Measurements from ENCODE around the gene CDC42BPB. TPM values are rescaled to one million over a fixed set of nuclear protein-coding genes. Genes with fewer than 3 reads are reported as not detected.

CDC42BPB gene
- total and polyA plus RNA-seq, 2 of the 13 experiments (the other 11 are each of a cell fraction or from before 2014, with no cell fraction given): 19.7 to 32.3 TPM

DNA sequence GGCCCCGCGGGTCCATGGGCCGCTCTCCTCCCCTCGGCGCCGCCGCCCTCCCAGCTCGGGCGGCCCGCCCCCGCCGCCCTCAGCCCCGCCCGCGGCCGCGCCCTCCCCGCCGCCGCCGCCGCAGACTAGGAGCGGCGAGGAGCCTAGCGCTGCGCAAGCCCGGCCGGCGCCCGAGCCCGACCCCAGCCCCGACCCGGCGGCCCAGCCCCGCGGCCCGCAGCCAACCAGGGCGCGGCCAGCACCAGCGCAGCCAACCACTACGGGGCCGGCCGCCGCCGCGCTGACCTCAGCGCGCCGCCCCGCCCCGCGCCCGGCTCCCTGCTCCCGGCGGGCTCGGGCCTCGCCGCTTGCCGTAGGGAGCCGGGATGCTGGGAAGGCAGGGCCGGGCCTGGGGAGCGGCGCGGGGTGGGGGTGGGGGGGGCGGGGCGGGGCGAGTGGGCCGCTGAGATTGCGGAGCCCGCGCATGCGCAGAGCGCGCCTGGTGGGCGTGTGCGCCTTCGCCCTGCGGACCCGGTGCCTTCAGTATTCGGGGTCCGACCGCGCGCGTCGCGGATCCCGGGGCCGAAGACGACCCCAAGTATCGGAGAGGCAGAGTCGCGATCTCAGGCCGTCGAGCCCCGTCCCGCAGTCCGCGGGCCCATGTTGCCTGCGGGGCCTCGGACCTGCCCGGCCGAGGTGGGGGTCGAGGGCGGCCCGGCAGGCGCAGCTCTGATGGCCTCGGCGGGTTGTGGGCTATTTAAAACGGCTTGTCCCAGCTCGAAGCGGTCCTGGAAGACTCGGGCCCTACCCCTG is at the start of gene CDC42BPB (continued):
- TF ChIP-seq, protein P1, sequence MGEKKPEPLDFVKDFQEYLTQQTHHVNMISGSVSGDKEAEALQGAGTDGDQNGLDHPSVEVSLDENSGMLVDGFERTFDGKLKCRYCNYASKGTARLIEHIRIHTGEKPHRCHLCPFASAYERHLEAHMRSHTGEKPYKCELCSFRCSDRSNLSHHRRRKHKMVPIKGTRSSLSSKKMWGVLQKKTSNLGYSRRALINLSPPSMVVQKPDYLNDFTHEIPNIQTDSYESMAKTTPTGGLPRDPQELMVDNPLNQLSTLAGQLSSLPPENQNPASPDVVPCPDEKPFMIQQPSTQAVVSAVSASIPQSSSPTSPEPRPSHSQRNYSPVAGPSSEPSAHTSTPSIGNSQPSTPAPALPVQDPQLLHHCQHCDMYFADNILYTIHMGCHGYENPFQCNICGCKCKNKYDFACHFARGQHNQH (CRISPR knock-in tag; IDR thresholded peaks at IDR 0.05): no peak
- TF ChIP-seq, protein P2, sequence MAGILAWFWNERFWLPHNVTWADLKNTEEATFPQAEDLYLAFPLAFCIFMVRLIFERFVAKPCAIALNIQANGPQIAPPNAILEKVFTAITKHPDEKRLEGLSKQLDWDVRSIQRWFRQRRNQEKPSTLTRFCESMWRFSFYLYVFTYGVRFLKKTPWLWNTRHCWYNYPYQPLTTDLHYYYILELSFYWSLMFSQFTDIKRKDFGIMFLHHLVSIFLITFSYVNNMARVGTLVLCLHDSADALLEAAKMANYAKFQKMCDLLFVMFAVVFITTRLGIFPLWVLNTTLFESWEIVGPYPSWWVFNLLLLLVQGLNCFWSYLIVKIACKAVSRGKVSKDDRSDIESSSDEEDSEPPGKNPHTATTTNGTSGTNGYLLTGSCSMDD (CRISPR knock-in tag; IDR thresholded peaks at IDR 0.05): no peak
- TF ChIP-seq, protein P3, sequence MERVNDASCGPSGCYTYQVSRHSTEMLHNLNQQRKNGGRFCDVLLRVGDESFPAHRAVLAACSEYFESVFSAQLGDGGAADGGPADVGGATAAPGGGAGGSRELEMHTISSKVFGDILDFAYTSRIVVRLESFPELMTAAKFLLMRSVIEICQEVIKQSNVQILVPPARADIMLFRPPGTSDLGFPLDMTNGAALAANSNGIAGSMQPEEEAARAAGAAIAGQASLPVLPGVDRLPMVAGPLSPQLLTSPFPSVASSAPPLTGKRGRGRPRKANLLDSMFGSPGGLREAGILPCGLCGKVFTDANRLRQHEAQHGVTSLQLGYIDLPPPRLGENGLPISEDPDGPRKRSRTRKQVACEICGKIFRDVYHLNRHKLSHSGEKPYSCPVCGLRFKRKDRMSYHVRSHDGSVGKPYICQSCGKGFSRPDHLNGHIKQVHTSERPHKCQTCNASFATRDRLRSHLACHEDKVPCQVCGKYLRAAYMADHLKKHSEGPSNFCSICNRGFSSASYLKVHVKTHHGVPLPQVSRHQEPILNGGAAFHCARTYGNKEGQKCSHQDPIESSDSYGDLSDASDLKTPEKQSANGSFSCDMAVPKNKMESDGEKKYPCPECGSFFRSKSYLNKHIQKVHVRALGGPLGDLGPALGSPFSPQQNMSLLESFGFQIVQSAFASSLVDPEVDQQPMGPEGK (CRISPR knock-in tag; IDR thresholded peaks at IDR 0.05): peak; percentile 18; the same call in 1 of the 2 replicates
- TF ChIP-seq, protein P4, sequence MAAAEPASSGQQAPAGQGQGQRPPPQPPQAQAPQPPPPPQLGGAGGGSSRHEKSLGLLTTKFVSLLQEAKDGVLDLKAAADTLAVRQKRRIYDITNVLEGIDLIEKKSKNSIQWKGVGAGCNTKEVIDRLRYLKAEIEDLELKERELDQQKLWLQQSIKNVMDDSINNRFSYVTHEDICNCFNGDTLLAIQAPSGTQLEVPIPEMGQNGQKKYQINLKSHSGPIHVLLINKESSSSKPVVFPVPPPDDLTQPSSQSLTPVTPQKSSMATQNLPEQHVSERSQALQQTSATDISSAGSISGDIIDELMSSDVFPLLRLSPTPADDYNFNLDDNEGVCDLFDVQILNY (CRISPR knock-in tag; conservative IDR thresholded peaks at IDR 0.05): no peak
- no peak for TF ChIP-seq MLLT10 (CRISPR knock-in tag; IDR thresholded peaks at IDR 0.05)
- TF ChIP-seq, protein P5, sequence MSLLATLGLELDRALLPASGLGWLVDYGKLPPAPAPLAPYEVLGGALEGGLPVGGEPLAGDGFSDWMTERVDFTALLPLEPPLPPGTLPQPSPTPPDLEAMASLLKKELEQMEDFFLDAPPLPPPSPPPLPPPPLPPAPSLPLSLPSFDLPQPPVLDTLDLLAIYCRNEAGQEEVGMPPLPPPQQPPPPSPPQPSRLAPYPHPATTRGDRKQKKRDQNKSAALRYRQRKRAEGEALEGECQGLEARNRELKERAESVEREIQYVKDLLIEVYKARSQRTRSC (CRISPR knock-in tag; IDR thresholded peaks at IDR 0.05; ENCODE audit: low read depth): no peak
- TF ChIP-seq, protein P6, sequence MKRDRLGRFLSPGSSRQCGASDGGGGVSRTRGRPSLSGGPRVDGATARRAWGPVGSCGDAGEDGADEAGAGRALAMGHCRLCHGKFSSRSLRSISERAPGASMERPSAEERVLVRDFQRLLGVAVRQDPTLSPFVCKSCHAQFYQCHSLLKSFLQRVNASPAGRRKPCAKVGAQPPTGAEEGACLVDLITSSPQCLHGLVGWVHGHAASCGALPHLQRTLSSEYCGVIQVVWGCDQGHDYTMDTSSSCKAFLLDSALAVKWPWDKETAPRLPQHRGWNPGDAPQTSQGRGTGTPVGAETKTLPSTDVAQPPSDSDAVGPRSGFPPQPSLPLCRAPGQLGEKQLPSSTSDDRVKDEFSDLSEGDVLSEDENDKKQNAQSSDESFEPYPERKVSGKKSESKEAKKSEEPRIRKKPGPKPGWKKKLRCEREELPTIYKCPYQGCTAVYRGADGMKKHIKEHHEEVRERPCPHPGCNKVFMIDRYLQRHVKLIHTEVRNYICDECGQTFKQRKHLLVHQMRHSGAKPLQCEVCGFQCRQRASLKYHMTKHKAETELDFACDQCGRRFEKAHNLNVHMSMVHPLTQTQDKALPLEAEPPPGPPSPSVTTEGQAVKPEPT (CRISPR knock-in tag; IDR thresholded peaks at IDR 0.05; ENCODE audit: low read depth): no peak
- TF ChIP-seq ZNF564 (CRISPR knock-in tag; IDR thresholded peaks at IDR 0.05): no peak
- no peak for TF ChIP-seq FOXA3 (CRISPR knock-in tag; IDR thresholded peaks at IDR 0.05)
- TF ChIP-seq MED1 (CRISPR knock-in tag; IDR thresholded peaks at IDR 0.05): no peak
- TF ChIP-seq, protein P7, sequence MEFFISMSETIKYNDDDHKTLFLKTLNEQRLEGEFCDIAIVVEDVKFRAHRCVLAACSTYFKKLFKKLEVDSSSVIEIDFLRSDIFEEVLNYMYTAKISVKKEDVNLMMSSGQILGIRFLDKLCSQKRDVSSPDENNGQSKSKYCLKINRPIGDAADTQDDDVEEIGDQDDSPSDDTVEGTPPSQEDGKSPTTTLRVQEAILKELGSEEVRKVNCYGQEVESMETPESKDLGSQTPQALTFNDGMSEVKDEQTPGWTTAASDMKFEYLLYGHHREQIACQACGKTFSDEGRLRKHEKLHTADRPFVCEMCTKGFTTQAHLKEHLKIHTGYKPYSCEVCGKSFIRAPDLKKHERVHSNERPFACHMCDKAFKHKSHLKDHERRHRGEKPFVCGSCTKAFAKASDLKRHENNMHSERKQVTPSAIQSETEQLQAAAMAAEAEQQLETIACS (CRISPR knock-in tag; IDR thresholded peaks at IDR 0.05): no peak
- no peak for TF ChIP-seq ZNF296 (CRISPR knock-in tag; conservative IDR thresholded peaks at IDR 0.05)
- no peak for TF ChIP-seq NFE2L2 (IDR thresholded peaks at IDR 0.05; ENCODE audit: low read length)
- TF ChIP-seq ZNF251 (CRISPR knock-in tag; IDR thresholded peaks at IDR 0.05): no peak
- TF ChIP-seq SNRNP70 (IDR thresholded peaks at IDR 0.05; ENCODE audit: low read depth, low read length): no peak
- no peak for TF ChIP-seq ZBTB7A (CRISPR knock-in tag; IDR thresholded peaks at IDR 0.05)
- TF ChIP-seq, protein P8, sequence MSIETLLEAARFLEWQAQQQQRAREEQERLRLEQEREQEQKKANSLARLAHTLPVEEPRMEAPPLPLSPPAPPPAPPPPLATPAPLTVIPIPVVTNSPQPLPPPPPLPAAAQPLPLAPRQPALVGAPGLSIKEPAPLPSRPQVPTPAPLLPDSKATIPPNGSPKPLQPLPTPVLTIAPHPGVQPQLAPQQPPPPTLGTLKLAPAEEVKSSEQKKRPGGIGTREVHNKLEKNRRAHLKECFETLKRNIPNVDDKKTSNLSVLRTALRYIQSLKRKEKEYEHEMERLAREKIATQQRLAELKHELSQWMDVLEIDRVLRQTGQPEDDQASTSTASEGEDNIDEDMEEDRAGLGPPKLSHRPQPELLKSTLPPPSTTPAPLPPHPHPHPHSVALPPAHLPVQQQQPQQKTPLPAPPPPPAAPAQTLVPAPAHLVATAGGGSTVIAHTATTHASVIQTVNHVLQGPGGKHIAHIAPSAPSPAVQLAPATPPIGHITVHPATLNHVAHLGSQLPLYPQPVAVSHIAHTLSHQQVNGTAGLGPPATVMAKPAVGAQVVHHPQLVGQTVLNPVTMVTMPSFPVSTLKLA (IDR thresholded peaks at IDR 0.05): no peak
